ENCODE results near the gene DLX2. TPM values are rescaled to one million over a fixed set of nuclear protein-coding genes. Genes with fewer than 3 reads are reported as not detected.

DLX2 gene
- total RNA-seq, 1 experiment from 2014 or later, result 0.76 TPM

DNA sequence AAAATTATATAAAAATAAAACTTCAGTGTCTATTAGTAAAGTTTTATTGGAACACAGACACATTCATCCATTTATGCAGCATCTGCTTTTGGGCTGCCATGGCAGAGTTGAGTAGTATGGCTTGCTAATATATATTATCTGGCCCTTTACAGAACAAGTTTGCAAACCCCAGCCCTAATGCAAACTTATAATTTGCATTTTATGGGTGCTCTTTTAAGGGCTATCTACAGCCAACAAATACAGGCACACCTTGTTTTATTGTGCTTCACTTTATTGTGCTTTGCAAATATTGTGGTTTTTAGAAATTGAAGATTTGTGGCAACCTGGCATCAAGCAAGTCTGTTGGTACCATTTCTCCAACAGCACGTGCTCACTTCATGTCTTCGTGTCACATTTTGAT, 35.2 kb upstream of the DLX2 start:
- ChIA-PET CTCF (no interaction called here), POLR2A (ENCODE audit: unreplicated experiment) (no interaction called here)
- Histone ChIP-seq H3K9me3 (ENCODE audit: insufficient read depth, low read depth) (0 out of 2 replicates have a peak, but pooled peaks cover 4% of the 10 kb centered on the region), H3K79me2 (ENCODE audit: low read depth) (no peaks in the 10 kb centered on the region), H3K4me3 (no peak overlapping the region), H3K36me3 (ENCODE audit: low read depth) (no peaks in the 10 kb centered on the region), H3K4me1 (replicated peaks; ENCODE audit: insufficient read depth) (no peaks in the 10 kb centered on the region), H4K20me1 (ENCODE audit: insufficient read depth) (no peaks in the 10 kb centered on the region), H3K4me2 (no peak overlapping the region), H3K27me3 (ENCODE audit: insufficient read depth, low read depth) (no peaks in the 10 kb centered on the region), H2AFZ (no peak overlapping the region), H3K9me2 (ENCODE audit: insufficient read depth) (no peaks in the 10 kb centered on the region), H3K27ac (no peak overlapping the region), H3F3A (ENCODE audit: insufficient read depth, low read depth) (no peaks in the 10 kb centered on the region)
- no peak for TF ChIP-seq EZH2 (IDR thresholded peaks at IDR 0.05; ENCODE audit: low read depth)
- TF ChIP-seq, protein P1, sequence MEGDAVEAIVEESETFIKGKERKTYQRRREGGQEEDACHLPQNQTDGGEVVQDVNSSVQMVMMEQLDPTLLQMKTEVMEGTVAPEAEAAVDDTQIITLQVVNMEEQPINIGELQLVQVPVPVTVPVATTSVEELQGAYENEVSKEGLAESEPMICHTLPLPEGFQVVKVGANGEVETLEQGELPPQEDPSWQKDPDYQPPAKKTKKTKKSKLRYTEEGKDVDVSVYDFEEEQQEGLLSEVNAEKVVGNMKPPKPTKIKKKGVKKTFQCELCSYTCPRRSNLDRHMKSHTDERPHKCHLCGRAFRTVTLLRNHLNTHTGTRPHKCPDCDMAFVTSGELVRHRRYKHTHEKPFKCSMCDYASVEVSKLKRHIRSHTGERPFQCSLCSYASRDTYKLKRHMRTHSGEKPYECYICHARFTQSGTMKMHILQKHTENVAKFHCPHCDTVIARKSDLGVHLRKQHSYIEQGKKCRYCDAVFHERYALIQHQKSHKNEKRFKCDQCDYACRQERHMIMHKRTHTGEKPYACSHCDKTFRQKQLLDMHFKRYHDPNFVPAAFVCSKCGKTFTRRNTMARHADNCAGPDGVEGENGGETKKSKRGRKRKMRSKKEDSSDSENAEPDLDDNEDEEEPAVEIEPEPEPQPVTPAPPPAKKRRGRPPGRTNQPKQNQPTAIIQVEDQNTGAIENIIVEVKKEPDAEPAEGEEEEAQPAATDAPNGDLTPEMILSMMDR (conservative IDR thresholded peaks at IDR 0.05), result no peak
- BruUV-seq (replicated peaks), result no TSS peak
- DNase-seq, result no peak
- intact Hi-C loops (cut with micrococcal nuclease; ENCODE audit: unreplicated experiment), result no loop called here

DNA sequence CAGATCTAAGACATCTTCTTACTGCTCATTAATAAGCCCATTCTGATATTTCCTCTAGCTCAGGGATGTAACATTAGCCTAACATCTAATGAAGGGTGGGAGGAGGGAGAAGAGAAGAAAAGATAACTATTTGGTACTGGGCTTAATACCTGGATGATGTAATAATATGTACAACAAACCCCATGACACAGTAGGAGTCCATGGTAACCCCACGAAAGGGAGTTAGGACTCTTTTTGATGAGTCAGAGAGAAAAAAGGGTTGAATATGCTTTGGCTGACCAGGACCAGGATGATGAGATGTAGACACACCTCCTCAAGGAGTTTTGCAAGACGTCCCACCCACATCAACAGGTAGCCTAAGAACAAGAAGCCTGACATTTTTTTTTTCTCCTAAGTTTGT, 34.4 kb upstream of the DLX2 start:
- Histone ChIP-seq H3K27me3 (ENCODE audit: insufficient read depth, low read depth) (no peaks in the 10 kb centered on the region), H3K79me2 (ENCODE audit: low read depth) (no peaks in the 10 kb centered on the region), H3K27ac (no peak overlapping the region), H3K36me3 (ENCODE audit: low read depth) (no peaks in the 10 kb centered on the region), H2AFZ (no peak overlapping the region), H3K9me3 (ENCODE audit: insufficient read depth, low read depth) (0 out of 2 replicates have a peak, but pooled peaks cover 4% of the 10 kb centered on the region), H4K20me1 (ENCODE audit: insufficient read depth) (no peaks in the 10 kb centered on the region), H3K4me1 (replicated peaks; ENCODE audit: insufficient read depth) (no peaks in the 10 kb centered on the region), H3K4me2 (no peak overlapping the region), H3K4me3 (no peak overlapping the region), H3K9me2 (ENCODE audit: insufficient read depth) (no peaks in the 10 kb centered on the region), H3F3A (ENCODE audit: insufficient read depth, low read depth) (no peaks in the 10 kb centered on the region)
- CTCF ChIA-PET, result interaction anchor here (0.6 kb wide), 1 partner anchor 130 kb away, joined by 7 read pairs; no protein-coding TSS in a partner anchor
- TF ChIP-seq, protein P1 (conservative IDR thresholded peaks at IDR 0.05), result no peak
- no peak for TF ChIP-seq EZH2 (IDR thresholded peaks at IDR 0.05; ENCODE audit: low read depth)
- peak in 1 of 2 experiments; percentile 54 for DNase-seq
- POLR2A ChIA-PET (ENCODE audit: unreplicated experiment), result no interaction called here
- no TSS peak for BruUV-seq (replicated peaks)
- intact Hi-C loops (cut with micrococcal nuclease; ENCODE audit: unreplicated experiment), result no loop called here

DNA sequence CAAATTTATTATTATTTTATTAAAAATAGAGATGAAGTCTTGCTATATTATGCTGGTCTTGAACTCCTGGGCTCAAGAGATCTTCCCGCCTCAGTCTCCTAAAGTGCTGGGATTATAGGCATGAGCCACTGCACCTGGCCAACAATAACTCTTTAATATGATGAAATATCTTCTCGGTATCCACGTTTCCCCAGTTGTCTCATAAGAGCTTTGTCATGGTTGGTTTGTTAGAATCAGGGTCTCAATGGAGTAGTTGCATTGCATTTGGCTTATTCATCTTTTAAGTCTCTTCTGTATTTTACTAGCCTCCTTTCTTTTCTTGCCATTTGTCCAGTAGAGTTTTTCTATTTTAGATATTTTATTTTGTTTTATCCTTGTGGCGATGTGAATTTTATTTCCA, 32.7 kb upstream of the DLX2 start:
- no peak overlapping the region for H3K4me3 ChIP-seq
- no peak overlapping the region for H3K27ac ChIP-seq
- H3K36me3 ChIP-seq (ENCODE audit: low read depth), result no peaks in the 10 kb centered on the region
- H3K4me2 ChIP-seq, result no peak overlapping the region
- TF ChIP-seq, protein P1 (conservative IDR thresholded peaks at IDR 0.05), result no peak
- no peak for TF ChIP-seq EZH2 (IDR thresholded peaks at IDR 0.05; ENCODE audit: low read depth)
- no peaks in the 10 kb centered on the region for H3K27me3 ChIP-seq (ENCODE audit: insufficient read depth, low read depth)
- H3K9me2 ChIP-seq (ENCODE audit: insufficient read depth), result no peaks in the 10 kb centered on the region
- intact Hi-C loops (cut with micrococcal nuclease; ENCODE audit: unreplicated experiment), result no loop called here
- H2AFZ ChIP-seq, result no peak overlapping the region
- no peaks in the 10 kb centered on the region for H4K20me1 ChIP-seq (ENCODE audit: insufficient read depth)
- ChIA-PET CTCF (no interaction called here), POLR2A (ENCODE audit: unreplicated experiment) (no interaction called here)
- no peaks in the 10 kb centered on the region for H3K79me2 ChIP-seq (ENCODE audit: low read depth)
- DNase-seq, result no peak
- H3F3A ChIP-seq (ENCODE audit: insufficient read depth, low read depth), result no peaks in the 10 kb centered on the region
- H3K4me1 ChIP-seq (replicated peaks; ENCODE audit: insufficient read depth), result no peaks in the 10 kb centered on the region
- H3K9me3 ChIP-seq (ENCODE audit: insufficient read depth, low read depth), result 0 out of 2 replicates have a peak, but pooled peaks cover 4% of the 10 kb centered on the region
- no TSS peak for BruUV-seq (replicated peaks)

Data from PC-9 (cell line).